ENCODE results near the gene GRM2. TPM values are rescaled to one million over a fixed set of nuclear protein-coding genes. Genes with fewer than 3 reads are reported as not detected.

The GRM2 gene
- total and polyA plus RNA-seq, 2 of the 8 experiments (the other 6 are each of a cell fraction or from before 2014, with no cell fraction given): 3.9 to 10.5 TPM

DNA sequence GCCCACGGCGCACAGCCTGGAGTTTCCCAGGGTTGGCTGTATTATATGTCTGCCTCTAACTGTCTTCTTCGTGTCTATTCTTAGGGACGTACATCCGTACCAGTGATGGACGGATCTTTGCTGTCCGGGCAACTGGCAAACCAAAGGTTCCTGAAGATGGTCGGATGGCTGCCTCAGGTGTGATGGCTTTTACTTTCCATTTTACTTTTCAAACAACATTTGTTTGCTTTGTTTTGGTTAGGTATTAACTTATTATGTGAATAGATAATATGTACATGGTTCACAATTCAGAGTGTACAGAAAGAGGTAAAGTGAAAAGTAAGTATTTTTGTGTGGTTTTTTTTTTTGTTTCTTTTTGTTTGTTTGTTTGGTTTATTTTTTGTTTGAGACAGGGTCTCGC is 46.9 kb upstream of the GRM2 start (continued):
- TF ChIP-seq ATF2 (IDR thresholded peaks at IDR 0.05; ENCODE audit: low read length) (no peak), FOSL1 (IDR thresholded peaks at IDR 0.05; ENCODE audit: insufficient read depth, low read depth, low read length) (no peak), YY1 (IDR thresholded peaks at IDR 0.05; ENCODE audit: low read depth, low read length) (no peak), RFX5 (IDR thresholded peaks at IDR 0.05; ENCODE audit: borderline replicate concordance, low read depth, low read length) (no peak), TCF12 (IDR thresholded peaks at IDR 0.05; ENCODE audit: low read depth, low read length) (no peak), JUN (IDR thresholded peaks at IDR 0.05; ENCODE audit: low read depth, low read length) (no peak), RNF2 (IDR thresholded peaks at IDR 0.05; ENCODE audit: borderline replicate concordance, low read depth, low read length, missing control alignments, poor library complexity, severe bottlenecking) (no peak)

Data from H1 (cell line).